Iris pigment epithelial cell (primary cell): ENCODE measurements around the gene SERPINH1.

Experiments
- DNase-seq: peaks from one replicate; pipeline ENCODE4 v3.0.0-alpha.2; 2011; ENCODE audit warnings: low read depth

Gene SERPINH1

GRCh38 chr11:75562048-75562835 is at the start of gene SERPINH1:
SERPINH1 (plus strand) TSS chr11:75562253; CDS start chr11:75566350, 4,097 bp downstream.
- peak; percentile 93 for DNase-seq

GRCh38 chr11:75513250-75513649 is 48.8 kb upstream of the SERPINH1 start:
- DNase-seq, result peak; percentile 83

GRCh38 chr11:75514596-75514995 is 47.5 kb upstream of the SERPINH1 start:
- no peak for DNase-seq

GRCh38 chr11:75516140-75516539 is 45.9 kb upstream of the SERPINH1 start:
- no peak for DNase-seq

- no peak for DNase-seq
These were observed 45.2 kb upstream of the SERPINH1 start for GRCh38 chr11:75516886-75517285.

GRCh38 chr11:75518204-75518549 is 43.9 kb upstream of the SERPINH1 start:
- no peak for DNase-seq

- DNase-seq, result no peak
These were observed 43.0 kb upstream of the SERPINH1 start for GRCh38 chr11:75518771-75519653.

GRCh38 chr11:75520688-75521087 is 41.4 kb upstream of the SERPINH1 start:
- DNase-seq, result no peak

GRCh38 chr11:75522286-75523044 is 39.6 kb upstream of the SERPINH1 start:
- DNase-seq, result no peak

- DNase-seq, result no peak
These were observed 38.9 kb upstream of the SERPINH1 start for GRCh38 chr11:75523189-75523588.

GRCh38 chr11:75523811-75524664 is 38.0 kb upstream of the SERPINH1 start:
- DNase-seq, result no peak

GRCh38 chr11:75524665-75525432 is 37.2 kb upstream of the SERPINH1 start:
- no peak for DNase-seq

- peak; percentile 70 for DNase-seq
These were observed 36.4 kb upstream of the SERPINH1 start, which contains the start of gene GDPD5 for GRCh38 chr11:75525433-75526191. GDPD5 (minus strand) TSS chr11:75525941; CDS start chr11:75477735, 48,206 bp downstream.

- DNase-seq, result no peak
These were observed 35.9 kb upstream of the SERPINH1 start for GRCh38 chr11:75526192-75526541.

GRCh38 chr11:75527130-75527529 is 34.9 kb upstream of the SERPINH1 start:
- DNase-seq, result no peak

GRCh38 chr11:75527938-75528735 is 33.9 kb upstream of the SERPINH1 start:
- DNase-seq, result no peak

GRCh38 chr11:75530577-75530976 is 31.5 kb upstream of the SERPINH1 start:
- no peak for DNase-seq

- no peak for DNase-seq
These were observed 30.7 kb upstream of the SERPINH1 start for GRCh38 chr11:75531325-75531724.
